ENCODE results near the gene ACSS1. TPM values are rescaled to one million over a fixed set of nuclear protein-coding genes. Genes with fewer than 3 reads are reported as not detected.

ACSS1 gene
- total RNA-seq, 4 donors from 2014 or later: 5.8 to 23.5 (median 11.1) TPM

DNA sequence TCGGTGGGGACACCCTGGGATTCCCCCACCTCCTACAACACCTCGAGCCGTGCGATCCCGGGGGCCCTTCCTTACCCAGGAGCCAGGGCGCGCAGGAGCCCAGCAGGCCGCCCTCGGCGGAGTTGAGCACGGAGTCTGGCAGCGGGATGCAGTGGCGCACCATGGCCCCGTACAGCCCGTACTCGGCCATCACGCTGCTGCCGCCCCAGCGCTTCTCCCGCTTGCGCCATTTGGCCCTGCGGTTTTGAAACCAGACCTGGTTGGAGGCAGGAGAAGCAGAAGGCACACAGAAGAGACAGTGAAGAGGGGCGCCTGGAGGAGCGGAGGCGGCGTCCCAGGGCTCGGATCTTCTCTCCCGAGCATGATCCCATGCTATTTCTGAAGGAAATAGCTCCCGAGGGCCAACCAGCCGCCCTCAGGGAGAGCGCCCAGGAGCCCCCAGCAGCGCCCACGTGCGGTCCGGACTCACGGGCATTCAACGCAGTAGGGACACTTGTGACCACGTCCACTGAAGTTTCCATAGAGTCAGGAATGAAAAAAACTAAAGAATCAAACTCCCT is 19.8 kb upstream of the ACSS1 start:
- H3K9me3 ChIP-seq: no peaks in the 10 kb centered on the region
- WGBS, 2 donors: 1 to 15% methylated on average over 10 to 17 of the region's 38 CpGs

DNA sequence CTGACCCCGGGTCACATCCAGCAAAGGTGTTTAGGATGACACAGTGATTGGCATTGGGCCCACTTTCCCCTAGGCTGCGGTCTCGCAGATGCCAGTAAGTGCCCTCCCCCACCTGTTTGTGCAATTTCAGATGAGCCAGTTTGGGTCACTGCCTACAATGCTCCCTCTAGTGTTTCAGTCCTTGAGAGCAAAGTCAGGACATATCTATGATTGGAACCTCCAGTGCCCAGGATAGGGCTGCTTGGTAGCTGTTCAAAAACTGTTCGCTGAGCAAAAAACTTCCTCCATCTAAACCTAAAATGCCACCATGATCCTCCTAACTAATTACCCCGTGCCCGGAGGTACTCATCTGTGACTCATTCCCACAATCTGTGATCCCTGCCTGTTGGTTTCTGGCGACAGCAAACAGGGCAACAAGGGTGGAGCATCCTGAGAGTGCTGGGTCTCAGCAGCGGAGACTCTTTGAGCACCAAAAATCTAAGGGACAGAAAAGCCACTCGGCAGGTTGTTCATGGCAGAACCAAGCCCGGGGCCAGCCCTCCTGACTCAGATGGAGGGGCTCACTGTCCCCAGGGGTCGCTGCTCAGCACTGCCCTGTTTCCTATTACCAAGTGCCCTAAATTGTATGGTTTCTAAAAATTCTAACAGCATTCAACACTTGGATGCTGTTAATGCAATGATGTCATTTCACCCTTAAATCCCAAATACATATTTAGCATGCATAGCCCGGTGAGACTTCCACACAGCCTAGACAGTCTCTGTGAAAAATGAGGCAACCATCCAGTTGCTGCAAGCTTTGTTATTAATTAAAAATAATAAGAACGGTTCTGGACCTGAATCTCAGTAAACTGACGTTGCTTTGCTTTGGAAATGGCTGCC is 19.0 kb upstream of the ACSS1 start:
- Histone ChIP-seq H3K36me3 (no peaks in the 10 kb centered on the region), H3K9me3 (no peaks in the 10 kb centered on the region), H3K4me1 (peaks cover 10 to 29% (median 14%) of the 10 kb centered on the region in 3 donors), H3K4me3 (peak overlapping the region in 3 of 4 donors; percentile 27 to 52 (median 31)), H3K27ac (no peak overlapping the region), H3K27me3 (peaks cover 0 to 95% (median 30%) of the 10 kb centered on the region in 4 donors)
- DNase-seq: no peak
- TF ChIP-seq, protein P1, sequence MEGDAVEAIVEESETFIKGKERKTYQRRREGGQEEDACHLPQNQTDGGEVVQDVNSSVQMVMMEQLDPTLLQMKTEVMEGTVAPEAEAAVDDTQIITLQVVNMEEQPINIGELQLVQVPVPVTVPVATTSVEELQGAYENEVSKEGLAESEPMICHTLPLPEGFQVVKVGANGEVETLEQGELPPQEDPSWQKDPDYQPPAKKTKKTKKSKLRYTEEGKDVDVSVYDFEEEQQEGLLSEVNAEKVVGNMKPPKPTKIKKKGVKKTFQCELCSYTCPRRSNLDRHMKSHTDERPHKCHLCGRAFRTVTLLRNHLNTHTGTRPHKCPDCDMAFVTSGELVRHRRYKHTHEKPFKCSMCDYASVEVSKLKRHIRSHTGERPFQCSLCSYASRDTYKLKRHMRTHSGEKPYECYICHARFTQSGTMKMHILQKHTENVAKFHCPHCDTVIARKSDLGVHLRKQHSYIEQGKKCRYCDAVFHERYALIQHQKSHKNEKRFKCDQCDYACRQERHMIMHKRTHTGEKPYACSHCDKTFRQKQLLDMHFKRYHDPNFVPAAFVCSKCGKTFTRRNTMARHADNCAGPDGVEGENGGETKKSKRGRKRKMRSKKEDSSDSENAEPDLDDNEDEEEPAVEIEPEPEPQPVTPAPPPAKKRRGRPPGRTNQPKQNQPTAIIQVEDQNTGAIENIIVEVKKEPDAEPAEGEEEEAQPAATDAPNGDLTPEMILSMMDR (IDR thresholded peaks at IDR 0.05): peak in 4 of 6 experiments; percentile 13 to 31 (median 19)
- TF ChIP-seq POLR2A (IDR thresholded peaks at IDR 0.05): no peak
- intact Hi-C loops (cut with DNase I): loop anchor here (10.0 kb wide), 1 partner anchor 98 kb away; no protein-coding TSS in a partner anchor
- WGBS, 2 donors: 20 to 23% methylated on average over 14 of the region's 14 CpGs

More for the DNA sequence above, 19.8 kb upstream of the ACSS1 start:
- Histone ChIP-seq H3K4me3 (peak overlapping the region in 3 of 4 donors; percentile 27 to 52 (median 31)), H3K36me3 (no peaks in the 10 kb centered on the region), H3K27me3 (peaks cover 0 to 95% (median 36%) of the 10 kb centered on the region in 4 donors), H3K4me1 (peaks cover 10 to 31% (median 14%) of the 10 kb centered on the region in 3 donors), H3K27ac (no peak overlapping the region)
- no peak for DNase-seq
- intact Hi-C loops (cut with DNase I): loop anchor here (10.0 kb wide), 1 partner anchor 97 kb away; no protein-coding TSS in a partner anchor
- no peak for TF ChIP-seq POLR2A (IDR thresholded peaks at IDR 0.05)
- TF ChIP-seq, protein P1 (IDR thresholded peaks at IDR 0.05): no peak

DNA sequence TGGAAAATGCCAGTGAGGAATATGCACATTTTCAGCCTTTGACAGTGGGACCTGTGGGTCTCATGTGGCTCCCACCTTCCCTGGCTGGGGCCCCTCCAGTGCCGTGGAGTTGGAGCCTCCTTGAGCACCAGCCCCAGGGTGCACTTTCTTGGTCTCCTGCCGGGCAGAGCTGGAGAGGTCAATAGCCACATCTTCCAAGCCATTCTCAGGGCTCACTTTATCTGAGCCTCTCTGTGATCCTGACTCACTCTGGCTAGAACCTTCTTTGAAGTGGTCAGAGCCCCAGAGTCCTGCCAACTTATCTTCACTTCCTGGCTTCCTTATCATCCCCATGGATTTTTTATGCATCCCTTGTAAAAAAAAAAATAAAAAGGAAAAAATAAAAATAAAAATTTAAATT is 18.3 kb upstream of the ACSS1 start:
- H3K4me1 ChIP-seq: peaks cover 7 to 21% (median 10%) of the 10 kb centered on the region in 3 donors
- H3K27ac ChIP-seq: no peak overlapping the region
- no peak overlapping the region for H3K4me3 ChIP-seq
- no peaks in the 10 kb centered on the region for H3K9me3 ChIP-seq
- no peak for DNase-seq
- intact Hi-C loops (cut with DNase I): loop anchor here (10.0 kb wide), 1 partner anchor 99 kb away; no protein-coding TSS in a partner anchor
- WGBS, 2 donors: 65 to 74% methylated on average over 2 of the region's 2 CpGs
- TF ChIP-seq POLR2A (IDR thresholded peaks at IDR 0.05): no peak
- TF ChIP-seq, protein P1 (IDR thresholded peaks at IDR 0.05): no peak
- peaks cover 0 to 95% (median 25%) of the 10 kb centered on the region in 4 donors for H3K27me3 ChIP-seq
- H3K36me3 ChIP-seq: no peaks in the 10 kb centered on the region

DNA sequence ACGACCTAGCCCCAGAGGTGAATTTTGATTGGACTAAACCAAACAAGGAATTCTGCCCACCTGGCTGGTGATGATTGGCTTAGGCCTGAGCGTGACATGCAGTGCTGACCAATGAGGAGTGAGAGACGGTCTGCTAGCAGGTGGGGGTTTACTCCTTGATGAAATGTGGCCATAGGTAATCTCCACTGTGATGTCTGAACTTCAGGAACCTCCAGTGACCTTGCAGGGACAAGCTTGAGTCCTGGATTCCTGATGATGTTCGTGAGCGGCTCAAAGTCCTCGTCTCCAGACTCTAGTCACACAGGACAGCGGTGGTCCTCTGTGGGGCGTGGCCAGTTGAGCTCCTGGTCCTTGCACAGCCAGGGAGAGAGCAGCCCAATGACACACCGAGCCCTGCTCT is 15.6 kb upstream of the ACSS1 start:
- no peak overlapping the region for H3K27ac ChIP-seq
- H3K36me3 ChIP-seq: no peaks in the 10 kb centered on the region
- H3K4me3 ChIP-seq: no peak overlapping the region
- TF ChIP-seq, protein P1 (IDR thresholded peaks at IDR 0.05): no peak
- TF ChIP-seq POLR2A (IDR thresholded peaks at IDR 0.05): no peak
- peaks cover 0 to 95% (median 12%) of the 10 kb centered on the region in 4 donors for H3K27me3 ChIP-seq
- peaks cover 6 to 18% (median 10%) of the 10 kb centered on the region in 3 donors for H3K4me1 ChIP-seq
- intact Hi-C loops (cut with DNase I): loop anchor here (10.0 kb wide), 1 partner anchor 101 kb away; no protein-coding TSS in a partner anchor
- DNase-seq: no peak
- 68 to 80% methylated on average over 4 to 8 of the region's 9 CpGs for WGBS, 2 donors
- no peaks in the 10 kb centered on the region for H3K9me3 ChIP-seq
